ENCODE measurements around the gene SLC6A6.
"Not testable (repeated sequence)": the region's sequence is repeated elsewhere in the genome, so short reads cannot be mapped to it uniquely, and the experiment has no call there.

SLC6A6 gene

DNA sequence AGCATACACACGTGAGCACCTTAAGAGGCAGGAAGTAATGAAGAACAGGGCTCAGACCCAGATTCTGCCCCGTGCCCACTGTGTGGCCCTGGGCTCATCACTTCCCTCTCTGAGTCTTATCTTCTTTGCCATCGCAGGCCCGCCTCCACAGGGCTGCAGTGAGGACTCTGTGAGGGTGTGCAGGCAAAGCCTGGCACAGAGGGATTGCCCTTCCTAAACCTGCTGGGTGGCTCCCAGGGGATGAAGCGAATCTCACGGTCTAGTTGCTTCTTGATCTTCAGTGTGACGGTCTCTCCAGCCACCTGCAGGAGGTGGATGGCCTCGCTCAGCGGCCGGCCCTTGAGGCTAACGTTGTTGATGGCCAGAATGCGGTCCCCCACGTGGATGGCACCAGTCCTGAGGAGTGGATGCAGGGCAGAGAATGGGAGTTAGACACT, 104.9 kb downstream of the SLC6A6 start:
- DNase-seq (ENCODE audit: insufficient read length, low spot score), result no peak
- no peak for TF ChIP-seq POLR2A (IDR thresholded peaks at IDR 0.05; ENCODE audit: low read depth, low read length)
- no peak for FAIRE-seq

DNA sequence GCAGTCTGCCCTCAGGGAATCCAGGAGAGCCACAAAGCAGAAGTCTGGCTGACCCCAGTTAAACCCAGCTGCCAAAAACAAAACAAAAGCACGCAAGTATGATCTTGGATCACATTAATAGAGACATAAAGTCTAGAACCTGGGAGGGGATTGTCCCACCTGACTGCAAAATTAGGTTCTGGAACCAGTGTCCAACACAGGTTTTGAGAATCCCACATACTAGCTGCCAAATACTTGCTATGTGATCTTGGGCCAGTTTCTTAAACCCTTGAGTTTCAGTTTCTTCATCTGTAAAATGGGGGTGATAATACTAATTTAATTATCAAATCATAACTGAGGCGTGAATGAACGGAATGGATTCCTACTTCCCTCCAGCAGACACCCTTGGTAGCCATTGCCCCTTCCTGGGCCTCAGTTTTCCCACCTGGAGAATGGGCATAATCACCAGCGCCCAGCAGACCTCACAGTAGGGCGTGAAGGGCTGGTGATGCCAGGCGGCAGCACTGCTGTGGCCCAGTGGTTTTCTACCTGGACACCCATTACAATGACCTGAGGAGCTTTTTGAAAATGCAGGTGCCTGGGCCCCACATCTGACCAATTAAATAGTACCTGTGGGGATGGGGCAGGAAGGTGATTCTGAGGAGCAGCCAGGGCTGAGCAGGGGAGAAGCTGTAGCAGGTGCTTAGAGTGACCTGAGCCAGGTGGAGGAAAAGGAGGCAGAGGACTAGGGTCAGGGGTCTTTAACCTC, 105.5 kb downstream of the SLC6A6 start:
- DNase-seq (ENCODE audit: insufficient read length, low spot score) (no peak), FAIRE-seq (no peak)
- TF ChIP-seq POLR2A (IDR thresholded peaks at IDR 0.05; ENCODE audit: low read depth, low read length), result no peak

DNA sequence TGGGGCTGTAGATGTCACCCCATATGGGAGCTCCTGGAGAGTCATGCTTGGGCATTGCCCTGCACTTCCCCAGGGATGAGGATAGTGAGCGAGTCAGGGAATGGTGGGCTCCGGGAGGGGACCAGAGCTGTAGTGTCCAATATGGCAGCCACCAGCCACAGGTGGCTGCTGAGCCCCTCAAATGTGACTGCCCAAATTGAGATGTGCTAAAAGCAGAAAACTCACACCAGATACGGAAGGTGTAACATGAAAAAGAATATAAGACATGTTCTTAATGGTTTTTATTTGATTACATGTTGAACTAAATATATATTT, 106.1 kb downstream of the SLC6A6 start:
- FAIRE-seq, result no peak
- DNase-seq (ENCODE audit: insufficient read length, low spot score), result no peak

DNA sequence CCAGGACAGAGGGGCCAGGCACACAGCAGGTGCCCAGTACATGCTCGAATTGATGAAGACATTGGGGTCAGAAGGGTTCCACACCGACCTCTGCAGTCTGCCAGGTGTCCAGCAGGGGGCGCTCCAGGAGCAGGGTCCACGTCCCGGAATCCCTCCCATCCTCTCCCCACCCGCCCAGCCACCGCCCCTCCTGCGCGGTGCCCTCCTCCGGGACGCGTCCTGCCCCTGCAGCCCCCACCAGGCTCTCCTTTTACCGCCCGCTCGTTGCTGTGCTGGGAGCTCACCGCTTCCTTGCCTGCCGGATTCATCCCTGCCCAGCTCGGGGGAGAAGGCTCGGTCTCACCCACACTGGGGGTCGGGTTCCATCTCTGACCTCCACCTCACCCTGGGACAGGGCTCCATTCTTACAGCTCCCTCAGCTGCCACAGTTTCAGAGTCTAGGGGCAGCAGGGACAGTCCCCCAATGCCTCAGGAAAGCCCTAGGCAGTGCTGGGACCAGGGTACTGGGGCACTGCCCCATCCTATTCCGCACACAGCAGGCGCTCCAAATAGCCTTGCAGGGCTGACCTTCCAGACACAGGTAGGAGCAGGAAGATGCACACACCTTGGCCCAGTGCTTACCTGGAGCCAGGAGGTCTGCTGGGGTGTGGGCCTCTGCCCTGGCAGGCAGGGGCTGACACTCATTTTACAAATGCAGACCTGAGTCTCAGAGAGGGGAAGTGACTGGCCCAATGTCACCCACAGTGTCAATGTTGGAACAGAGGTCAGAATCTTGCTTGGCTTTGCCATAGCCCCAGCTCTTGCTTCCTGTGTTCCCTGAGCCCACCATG, 106.8 kb downstream of the SLC6A6 start:
- DNase-seq (ENCODE audit: insufficient read length, low spot score), result peak; percentile 72
- no peak for FAIRE-seq
- TF ChIP-seq POLR2A (IDR thresholded peaks at IDR 0.05; ENCODE audit: low read depth, low read length), result no peak

More for the DNA sequence above, 106.1 kb downstream of the SLC6A6 start:
- no peak for TF ChIP-seq POLR2A (IDR thresholded peaks at IDR 0.05; ENCODE audit: low read depth, low read length)

DNA sequence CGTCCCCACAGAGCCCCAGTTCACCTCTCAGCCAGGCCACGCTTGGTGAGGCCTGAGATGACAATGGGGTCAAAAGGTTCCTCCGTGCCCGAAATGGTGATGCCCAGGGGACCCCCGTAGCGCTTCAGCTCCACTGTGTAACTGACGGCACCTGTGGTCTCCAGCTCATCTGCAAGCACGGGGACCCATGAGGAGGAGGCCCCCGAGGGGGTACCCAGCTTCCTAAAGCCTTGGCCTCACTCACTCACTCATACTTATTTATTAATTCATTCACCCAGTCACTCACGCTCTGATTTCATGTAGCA, 107.3 kb downstream of the SLC6A6 start:
- TF ChIP-seq POLR2A (IDR thresholded peaks at IDR 0.05; ENCODE audit: low read depth, low read length), result no peak
- FAIRE-seq, result no peak
- no peak for DNase-seq (ENCODE audit: insufficient read length, low spot score)

DNA sequence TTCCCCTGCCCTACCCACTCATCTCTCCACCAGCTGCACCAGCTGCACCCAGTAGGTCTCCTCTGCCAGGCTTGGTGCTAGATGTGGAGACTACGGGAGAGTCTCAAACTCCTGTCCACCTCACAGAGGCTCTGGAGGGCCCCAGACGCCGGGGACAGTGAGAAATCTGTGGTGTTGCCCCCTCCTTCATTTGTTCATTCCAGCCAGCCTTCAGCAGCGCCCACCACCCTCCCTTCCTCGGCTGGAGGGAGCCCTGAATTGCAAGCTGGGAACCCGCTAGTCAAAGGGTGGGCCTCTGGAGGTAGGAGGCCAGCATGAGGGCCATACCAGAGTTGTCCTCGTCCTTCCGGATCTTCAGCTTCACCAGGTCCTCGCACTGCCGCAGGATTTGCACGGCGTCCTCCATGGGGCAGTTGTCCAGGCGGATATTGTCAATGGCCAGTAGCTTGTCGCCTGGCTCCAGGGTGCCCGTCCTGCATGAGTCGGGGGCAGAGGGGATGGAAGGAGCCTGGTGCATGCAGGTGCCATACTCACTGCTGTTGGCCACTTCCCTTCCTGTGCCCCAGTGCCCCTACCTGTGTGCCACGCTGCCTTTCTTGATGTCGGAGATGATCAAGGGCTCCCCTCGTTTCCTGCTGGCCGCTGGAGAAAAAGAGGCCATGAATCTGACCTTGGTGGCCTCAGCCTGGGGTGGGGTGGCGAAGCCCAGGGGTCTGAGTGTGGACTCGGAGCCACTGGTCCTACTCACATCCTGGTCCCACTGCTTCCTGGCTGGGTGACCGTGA, 108.6 kb downstream of the SLC6A6 start:
- no peak for DNase-seq (ENCODE audit: insufficient read length, low spot score)
- no peak for TF ChIP-seq POLR2A (IDR thresholded peaks at IDR 0.05; ENCODE audit: low read depth, low read length)
- FAIRE-seq, result no peak

DNA sequence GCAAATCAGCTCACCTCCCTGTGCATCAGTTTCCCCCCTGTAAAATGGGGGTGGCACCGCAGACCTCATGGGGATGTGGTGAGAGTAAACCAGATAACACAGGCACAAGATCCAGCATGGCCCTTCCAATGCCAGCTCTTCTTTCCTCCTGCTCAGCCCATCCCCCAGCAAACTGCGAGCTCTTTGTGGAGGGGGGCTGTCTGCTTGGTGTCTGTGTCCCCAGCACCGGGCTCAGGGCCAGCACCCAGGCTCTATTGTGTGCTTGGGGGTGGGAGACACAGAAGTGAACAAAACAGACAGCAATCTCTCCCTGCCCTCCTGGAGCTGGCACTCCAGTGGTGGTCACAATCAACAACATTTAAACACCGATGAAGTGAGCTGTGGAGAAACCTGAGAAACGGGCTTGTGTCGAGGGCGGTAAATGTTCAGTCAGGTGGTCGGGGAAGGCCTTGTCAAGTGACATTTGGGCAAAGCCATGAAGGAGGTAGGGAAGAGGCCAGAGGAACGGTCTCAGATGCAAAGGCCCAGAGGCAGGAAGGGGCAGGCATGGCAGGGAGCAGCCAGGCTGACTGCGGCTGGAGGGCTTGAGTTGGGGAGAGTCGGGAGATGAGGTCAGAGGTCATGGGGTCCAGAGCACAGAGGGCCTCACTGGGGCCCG, 109.3 kb downstream of the SLC6A6 start:
- FAIRE-seq (no peak), DNase-seq (ENCODE audit: insufficient read length, low spot score) (no peak)
- no peak for TF ChIP-seq POLR2A (IDR thresholded peaks at IDR 0.05; ENCODE audit: low read depth, low read length)

DNA sequence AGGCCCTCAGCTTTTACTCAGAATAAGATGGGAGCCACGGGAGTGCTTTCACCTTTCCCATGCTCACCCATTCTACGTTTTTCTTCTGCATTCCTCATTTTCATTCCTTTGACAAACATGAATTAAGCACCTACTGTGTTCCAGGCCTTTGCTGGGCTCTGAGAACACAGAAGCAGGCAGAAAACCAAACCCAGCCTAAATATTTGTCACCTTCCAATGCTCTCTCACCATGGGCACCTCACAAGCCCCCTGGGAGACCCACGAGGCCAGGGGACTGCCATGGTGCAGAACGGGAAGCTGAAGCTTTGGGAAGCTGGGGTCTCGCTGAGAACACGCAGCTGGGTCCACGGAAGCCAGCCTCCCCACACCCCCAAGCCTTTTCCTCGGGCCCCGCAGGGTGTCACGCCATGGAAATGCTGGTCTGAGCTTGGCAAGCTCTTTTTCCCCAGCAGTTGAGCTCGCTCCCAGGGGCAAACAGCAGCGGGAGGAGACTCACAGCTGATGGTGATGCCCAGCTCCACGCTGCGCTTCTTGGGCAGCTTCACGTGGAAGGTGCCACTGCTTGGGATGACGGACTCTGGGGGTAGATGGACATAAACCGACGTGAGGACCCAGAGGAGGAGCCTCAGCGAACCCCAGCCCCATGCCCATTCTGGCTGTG, 110.0 kb downstream of the SLC6A6 start:
- TF ChIP-seq POLR2A (IDR thresholded peaks at IDR 0.05; ENCODE audit: low read depth, low read length), result no peak
- no peak for DNase-seq (ENCODE audit: insufficient read length, low spot score)
- FAIRE-seq, result no peak

DNA sequence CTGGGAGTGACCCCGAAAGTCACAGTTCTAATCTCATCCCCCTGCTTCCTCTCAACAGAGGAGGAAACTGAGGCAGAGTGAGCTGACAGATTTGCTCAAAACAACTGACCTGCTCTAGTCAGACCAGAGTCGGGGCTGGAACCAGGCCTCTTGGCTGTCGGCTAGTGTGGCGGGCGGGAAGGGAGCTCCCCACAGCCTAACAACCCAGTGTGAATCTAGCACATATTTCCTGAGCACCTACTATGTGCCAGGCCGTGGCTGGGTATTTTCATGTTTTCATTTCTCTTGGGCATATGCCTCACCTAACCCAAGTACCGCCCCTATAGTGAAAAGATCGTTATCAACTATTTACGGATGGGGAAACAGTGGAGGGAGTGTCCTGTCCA, 110.5 kb downstream of the SLC6A6 start:
- FAIRE-seq (no peak), DNase-seq (ENCODE audit: insufficient read length, low spot score) (no peak)
- TF ChIP-seq POLR2A (IDR thresholded peaks at IDR 0.05; ENCODE audit: low read depth, low read length), result no peak

DNA sequence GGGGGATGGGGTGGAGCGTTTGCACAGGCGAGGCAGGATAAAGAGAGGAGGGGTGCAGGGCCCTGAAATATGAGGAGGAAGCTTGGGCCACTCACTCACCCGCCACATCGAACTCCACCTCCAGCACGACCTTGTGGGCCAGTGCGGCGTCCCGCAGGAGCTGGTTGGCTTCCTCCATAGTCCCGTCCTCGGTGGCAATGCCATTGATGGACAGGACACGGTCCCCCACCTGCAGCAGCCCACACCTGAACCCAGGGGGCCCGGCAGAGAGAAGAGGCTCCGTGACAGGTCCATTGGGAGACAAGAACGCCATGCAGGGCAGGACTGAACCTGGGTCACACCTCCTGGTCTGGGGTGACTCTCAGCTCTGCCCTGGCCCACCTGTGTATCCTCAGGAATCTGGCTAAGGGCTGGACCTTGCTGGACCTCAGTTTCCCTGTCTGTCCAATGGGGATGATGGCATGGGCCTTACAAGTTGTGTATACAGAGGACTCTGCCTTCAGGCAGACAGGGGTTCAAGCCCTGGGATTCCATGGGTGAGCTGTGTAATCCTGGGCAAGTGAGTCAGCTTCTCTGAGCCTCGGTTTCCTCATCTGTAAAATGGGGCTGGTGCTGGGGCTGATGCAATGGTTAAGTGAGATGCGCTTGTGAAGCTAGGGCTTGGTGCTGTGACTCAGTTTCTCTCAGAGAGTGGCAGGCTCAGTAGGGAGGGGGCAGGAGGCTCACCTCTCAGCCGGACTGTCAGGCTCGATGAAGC, 111.3 kb downstream of the SLC6A6 start:
- no peak for TF ChIP-seq POLR2A (IDR thresholded peaks at IDR 0.05; ENCODE audit: low read depth, low read length)
- DNase-seq (ENCODE audit: insufficient read length, low spot score) (no peak), FAIRE-seq (no peak)

DNA sequence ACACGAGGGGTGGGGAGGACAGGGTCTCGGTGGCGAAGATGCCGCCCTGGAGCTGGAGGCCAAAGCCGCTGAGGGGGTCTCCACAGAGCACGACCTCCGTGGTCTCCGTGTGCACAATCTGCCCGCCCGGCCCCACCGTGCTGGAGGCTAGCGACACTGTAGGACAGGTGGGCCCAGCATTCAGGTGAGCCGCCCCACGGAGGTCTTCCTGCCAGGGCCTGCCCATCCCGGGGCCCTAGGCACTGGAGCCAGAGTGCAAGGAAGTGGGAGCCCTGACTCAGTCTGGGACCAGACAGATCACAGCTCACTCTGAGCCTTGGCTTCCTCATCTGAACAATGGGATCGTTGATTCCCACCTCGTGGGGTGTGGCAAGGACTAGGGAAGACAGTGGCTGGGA, 111.9 kb downstream of the SLC6A6 start:
- no peak for TF ChIP-seq POLR2A (IDR thresholded peaks at IDR 0.05; ENCODE audit: low read depth, low read length)
- FAIRE-seq (no peak), DNase-seq (ENCODE audit: insufficient read length, low spot score) (no peak)

DNA sequence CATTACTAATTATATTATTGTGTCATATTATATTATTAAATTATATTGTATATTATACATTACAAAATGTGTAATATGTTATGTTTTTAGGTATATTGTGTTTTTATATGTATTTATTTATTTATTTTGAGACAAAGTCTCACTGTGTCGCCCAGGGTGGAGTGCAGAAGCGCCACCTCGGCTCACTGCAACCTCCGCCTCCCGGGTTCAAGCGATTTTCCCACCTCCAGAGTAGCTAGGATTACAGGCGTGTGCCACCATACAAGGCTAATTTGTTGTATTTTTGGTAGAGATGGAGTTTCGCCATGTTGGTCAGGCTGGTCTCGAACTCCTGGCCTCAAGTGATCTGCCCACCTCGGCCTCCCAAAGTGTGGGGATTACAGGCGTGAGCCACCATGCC, 113.1 kb downstream of the SLC6A6 start:
- not testable (repeated sequence) for DNase-seq (ENCODE audit: insufficient read length, low spot score); FAIRE-seq
